Measurements from ENCODE around the gene SRGAP3. TPM values are rescaled to one million over a fixed set of nuclear protein-coding genes. Genes with fewer than 3 reads are reported as not detected.

The SRGAP3 gene
- total RNA-seq, 2 experiments from 2014 or later: 1.2 to 1.3 TPM

DNA sequence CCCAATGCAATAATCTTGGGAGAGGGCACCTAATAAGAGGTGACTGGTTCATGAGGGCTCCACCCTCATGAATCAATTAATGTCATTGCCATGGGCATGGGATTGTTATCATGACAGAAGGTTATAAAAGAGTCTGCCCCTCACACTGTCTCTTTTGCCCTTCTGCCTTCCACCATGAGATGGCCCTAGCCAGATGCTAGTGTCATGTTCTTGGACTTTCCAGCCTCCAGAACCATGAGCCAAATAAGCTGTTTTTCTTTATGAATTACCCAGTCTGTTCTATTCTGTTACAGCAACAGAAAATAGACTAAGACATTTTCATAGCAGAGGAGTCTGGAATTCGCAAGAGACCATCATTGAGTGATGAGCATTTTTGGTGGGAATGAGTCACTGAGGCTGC is 270.2 kb downstream of the SRGAP3 start:
- H3K4me1 Mint-ChIP-seq: no peaks in the 10 kb centered on the region
- CTCF ChIA-PET: no interaction called here
- POLR2A ChIA-PET: no interaction called here
- no peak for DNase-seq
- no peak overlapping the region for H3K27ac Mint-ChIP-seq
- H3K36me3 Mint-ChIP-seq (ENCODE audit: low read depth): no peaks in the 10 kb centered on the region
- H3K27me3 Mint-ChIP-seq: peaks cover 24% of the 10 kb centered on the region
- H3K9me3 Mint-ChIP-seq: no peaks in the 10 kb centered on the region
- no peak overlapping the region for H3K4me3 Mint-ChIP-seq

- no peak for DNase-seq
- Mint-ChIP-seq H3K4me3 (no peak overlapping the region), H3K27me3 (peaks cover 24% of the 10 kb centered on the region), H3K36me3 (ENCODE audit: low read depth) (no peaks in the 10 kb centered on the region), H3K27ac (no peak overlapping the region), H3K4me1 (no peaks in the 10 kb centered on the region), H3K9me3 (no peaks in the 10 kb centered on the region)
- POLR2A ChIA-PET: no interaction called here
- CTCF ChIA-PET: interaction anchor here (1.4 kb wide), 1 partner anchor 9 kb away, joined by 6 read pairs; no protein-coding TSS in a partner anchor
These were observed 270.9 kb downstream of the SRGAP3 start for GRCh38 chr3:8978551-8978950.

DNA sequence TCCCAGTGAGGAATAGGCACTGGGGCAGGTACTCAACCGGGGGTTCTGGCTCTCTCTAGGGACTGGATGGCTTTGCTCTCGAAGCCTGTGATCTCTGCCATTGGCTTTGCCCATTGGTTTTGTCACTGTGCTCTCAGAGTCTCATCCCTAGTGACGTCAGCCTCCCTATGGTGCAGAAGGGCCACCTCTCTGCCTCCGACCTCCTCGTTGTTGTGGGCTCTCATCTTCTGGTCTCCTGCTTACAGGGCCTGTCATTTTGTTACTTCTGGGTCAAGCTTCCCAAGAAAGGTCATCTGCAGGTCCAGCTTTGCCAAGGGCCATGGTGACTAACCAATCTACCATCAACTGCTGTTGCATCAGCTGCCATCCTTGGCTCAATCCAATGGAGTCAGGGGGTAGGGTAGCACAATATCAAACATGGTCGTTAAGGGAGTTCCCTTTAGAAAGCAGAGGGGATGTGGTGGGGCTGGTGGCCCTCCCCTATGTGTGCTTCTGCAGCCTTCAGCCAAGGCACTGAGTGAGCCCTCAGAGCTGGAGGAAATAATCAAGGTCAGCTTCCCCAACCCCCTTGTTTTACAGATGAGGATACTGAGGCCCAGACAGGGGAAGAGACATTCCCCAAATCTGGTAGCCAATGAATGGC is 272.8 kb downstream of the SRGAP3 start:
- POLR2A ChIA-PET: no interaction called here
- DNase-seq: no peak

DNA sequence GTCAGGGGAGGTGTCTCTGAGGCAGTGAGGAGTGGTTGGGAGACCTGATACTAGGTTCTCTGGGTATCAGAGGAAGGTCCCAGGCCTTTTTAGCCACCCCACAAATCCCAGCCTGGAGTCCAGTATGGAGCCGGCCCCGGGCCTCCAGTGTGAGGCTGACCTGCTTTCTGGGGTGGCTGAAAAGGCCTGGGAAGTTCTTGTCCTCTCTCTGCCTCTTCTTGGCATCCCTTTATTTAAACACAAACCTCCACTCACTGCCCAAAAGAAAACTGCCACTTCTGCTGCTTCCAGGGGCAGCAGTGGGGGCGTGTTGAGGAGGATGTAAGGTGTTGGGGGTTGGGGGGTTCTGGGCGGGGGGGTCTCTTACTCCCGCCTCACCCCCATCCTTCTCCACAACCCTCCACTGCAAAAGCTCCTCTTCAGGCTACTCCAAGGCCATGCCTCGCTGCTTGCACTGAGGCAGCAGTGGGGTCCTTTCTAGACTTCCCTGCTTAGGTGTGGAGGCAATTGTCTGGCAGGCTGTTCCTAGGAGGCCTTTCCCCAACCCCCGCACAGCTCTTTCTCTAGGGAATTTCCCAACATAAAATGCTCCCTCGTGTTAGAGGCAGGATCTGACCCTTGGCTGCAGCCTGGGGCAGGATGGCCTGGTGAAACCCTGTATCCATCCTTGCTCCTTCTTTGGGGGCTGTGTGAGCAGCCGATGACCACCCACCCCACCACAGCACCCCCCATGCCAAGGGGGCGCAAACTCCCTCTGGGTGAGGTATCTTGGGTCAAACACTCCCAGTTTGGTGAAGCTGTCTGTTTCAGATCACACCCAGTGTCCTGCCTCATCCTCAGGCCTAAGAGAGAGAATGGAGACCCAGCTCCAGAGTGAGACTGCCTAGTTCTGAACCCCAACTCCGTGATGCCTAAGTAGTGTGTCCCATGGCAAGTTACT is 274.1 kb downstream of the SRGAP3 start:
- H3K36me3 Mint-ChIP-seq (ENCODE audit: low read depth): no peaks in the 10 kb centered on the region
- ChIA-PET CTCF (interaction anchor here (0.8 to 10.1 kb wide), 3 partner anchors 12 to 327 kb away, joined by 3 to 102 read pairs (median 15); no protein-coding TSS in a partner anchor), POLR2A (no interaction called here)
- DNase-seq: no peak
- H3K27ac Mint-ChIP-seq: no peak overlapping the region
- peaks cover 3% of the 10 kb centered on the region for H3K4me1 Mint-ChIP-seq
- H3K27me3 Mint-ChIP-seq: peaks cover 11% of the 10 kb centered on the region
- H3K4me3 Mint-ChIP-seq: no peak overlapping the region
- no peaks in the 10 kb centered on the region for H3K9me3 Mint-ChIP-seq

More for the DNA sequence above, 272.8 kb downstream of the SRGAP3 start:
- H3K36me3 Mint-ChIP-seq (ENCODE audit: low read depth): no peaks in the 10 kb centered on the region
- peaks cover 20% of the 10 kb centered on the region for H3K27me3 Mint-ChIP-seq
- no peak overlapping the region for H3K4me3 Mint-ChIP-seq
- CTCF ChIA-PET: interaction anchor here (0.7 to 3.5 kb wide), 2 partner anchors 11 kb away, joined by 3 to 15 read pairs; no protein-coding TSS in a partner anchor
- no peaks in the 10 kb centered on the region for H3K9me3 Mint-ChIP-seq
- H3K4me1 Mint-ChIP-seq: no peaks in the 10 kb centered on the region
- H3K27ac Mint-ChIP-seq: no peak overlapping the region

GRCh38 chr3:8974458-8974857 is 275.0 kb downstream of the SRGAP3 start:
- Mint-ChIP-seq H3K4me3 (no peak overlapping the region), H3K27me3 (peaks cover 6% of the 10 kb centered on the region), H3K36me3 (ENCODE audit: low read depth) (no peaks in the 10 kb centered on the region), H3K9me3 (no peaks in the 10 kb centered on the region), H3K4me1 (peaks cover 3% of the 10 kb centered on the region), H3K27ac (no peak overlapping the region)
- ChIA-PET POLR2A (no interaction called here), CTCF (interaction anchor here (3.5 to 10.1 kb wide), 2 partner anchors 13 to 328 kb away, joined by 15 to 102 read pairs; no protein-coding TSS in a partner anchor)
- no peak for DNase-seq

DNA sequence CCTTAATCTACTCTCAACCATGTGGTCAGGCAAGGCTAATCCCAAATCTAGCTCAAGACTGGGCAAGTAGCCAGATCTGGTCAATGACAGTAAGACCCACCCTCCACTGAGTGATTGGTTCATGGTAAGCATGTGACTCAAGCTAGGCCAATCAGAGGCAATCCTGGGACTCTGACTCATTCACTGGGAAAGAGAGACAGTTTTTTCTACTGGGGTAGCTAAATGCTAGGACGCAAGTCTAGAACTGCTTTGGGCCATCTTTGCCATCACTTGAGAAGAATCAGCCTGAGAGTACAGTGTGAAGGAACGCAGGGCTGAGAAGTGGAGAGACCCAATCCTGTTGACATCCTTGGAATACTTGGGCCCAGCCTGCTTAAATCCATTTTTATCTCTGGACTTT is 276.8 kb downstream of the SRGAP3 start:
- no peaks in the 10 kb centered on the region for H3K9me3 Mint-ChIP-seq
- DNase-seq: no peak
- H3K27ac Mint-ChIP-seq: no peak overlapping the region
- ChIA-PET POLR2A (no interaction called here), CTCF (interaction anchor here (1.1 to 10.1 kb wide), 3 partner anchors 15 to 329 kb away, joined by 4 to 102 read pairs (median 4); no protein-coding TSS in a partner anchor)
- no peak overlapping the region for H3K4me3 Mint-ChIP-seq
- H3K27me3 Mint-ChIP-seq: peaks cover 6% of the 10 kb centered on the region
- H3K4me1 Mint-ChIP-seq: peaks cover 3% of the 10 kb centered on the region
- H3K36me3 Mint-ChIP-seq (ENCODE audit: low read depth): no peaks in the 10 kb centered on the region

DNA sequence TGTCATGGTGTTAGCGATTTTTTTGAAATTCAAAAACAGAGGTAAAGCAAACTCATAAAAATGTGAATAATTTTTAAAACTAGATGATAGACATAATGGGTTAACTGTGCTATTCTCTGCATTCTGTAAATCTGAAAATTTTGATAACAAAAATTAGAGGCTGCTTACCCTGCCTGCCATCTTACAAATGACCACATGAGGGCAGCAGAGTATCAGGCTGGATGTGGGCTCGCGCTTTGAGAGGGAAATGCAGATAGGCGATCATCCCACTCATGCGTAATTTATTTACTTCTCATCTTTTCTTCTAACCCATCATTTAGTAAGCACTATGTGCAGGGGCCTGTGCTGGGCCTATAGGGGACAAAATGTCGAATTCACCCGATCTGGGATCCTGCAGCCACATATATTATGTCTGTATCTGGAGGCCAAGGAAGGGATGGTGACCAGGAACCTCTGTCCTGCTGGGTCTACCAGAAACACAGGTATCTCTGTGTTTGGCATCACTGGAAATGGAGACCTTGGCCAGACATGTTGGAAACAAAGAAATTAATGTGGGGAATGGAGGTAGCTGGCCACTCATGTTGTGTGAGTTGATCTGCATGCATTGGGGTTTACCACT is 278.4 kb downstream of the SRGAP3 start:
- Mint-ChIP-seq H3K4me3 (no peak overlapping the region), H3K9me3 (no peaks in the 10 kb centered on the region), H3K36me3 (ENCODE audit: low read depth) (no peaks in the 10 kb centered on the region), H3K27me3 (peaks cover 8% of the 10 kb centered on the region), H3K4me1 (peaks cover 3% of the 10 kb centered on the region), H3K27ac (no peak overlapping the region)
- peak; percentile 75 for DNase-seq
- POLR2A ChIA-PET: no interaction called here
- CTCF ChIA-PET: interaction anchor here (0.7 to 10.1 kb wide), 8 partner anchors 79 to 531 kb away, joined by 3 to 102 read pairs (median 4); partner anchors contain the start of gene THUMPD3

- Mint-ChIP-seq H3K27me3 (peaks cover 8% of the 10 kb centered on the region), H3K27ac (no peak overlapping the region), H3K4me1 (peaks cover 3% of the 10 kb centered on the region), H3K4me3 (no peak overlapping the region), H3K9me3 (no peaks in the 10 kb centered on the region), H3K36me3 (ENCODE audit: low read depth) (no peaks in the 10 kb centered on the region)
- POLR2A ChIA-PET: interaction anchor here (0.6 kb wide), 1 partner anchor 56 kb away, joined by 4 read pairs; no protein-coding TSS in a partner anchor
- no peak for DNase-seq
- CTCF ChIA-PET: interaction anchor here (0.7 to 10.1 kb wide), 5 partner anchors 11 to 333 kb away, joined by 3 to 102 read pairs (median 3); partner anchors contain the start of genes OXTR and SRGAP3
These were observed 280.2 kb downstream of the SRGAP3 start for GRCh38 chr3:8969241-8969640.

- DNase-seq: no peak
- Mint-ChIP-seq H3K27me3 (peaks cover 8% of the 10 kb centered on the region), H3K4me3 (no peak overlapping the region), H3K27ac (no peak overlapping the region), H3K4me1 (peaks cover 12% of the 10 kb centered on the region), H3K9me3 (no peaks in the 10 kb centered on the region), H3K36me3 (ENCODE audit: low read depth) (no peaks in the 10 kb centered on the region)
- ChIA-PET CTCF (interaction anchor here (1.4 to 10.1 kb wide), 3 partner anchors 12 to 334 kb away, joined by 3 to 102 read pairs (median 5); partner anchors contain the start of gene SRGAP3), POLR2A (no interaction called here)
These were observed 281.0 kb downstream of the SRGAP3 start for GRCh38 chr3:8968375-8968882.

DNA sequence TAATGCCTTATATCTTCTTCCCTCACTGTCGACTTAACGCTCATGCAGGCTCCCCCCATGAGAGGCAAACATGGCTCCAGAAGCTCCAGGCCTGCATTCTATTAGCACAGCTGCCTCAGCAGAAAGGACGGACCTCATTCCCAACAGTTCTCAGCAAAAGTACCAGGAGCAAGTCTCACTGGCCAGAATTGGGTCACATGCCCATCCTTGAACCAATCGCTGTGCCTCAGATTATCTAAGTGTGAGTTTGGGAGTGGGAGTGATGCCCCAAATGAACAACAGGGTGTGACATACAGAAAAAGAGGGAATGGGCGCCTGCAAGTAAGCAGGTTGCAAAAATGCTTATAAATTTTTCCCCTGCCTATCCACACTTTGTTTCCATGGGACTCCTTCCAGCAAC is 281.9 kb downstream of the SRGAP3 start:
- no peak for DNase-seq
- Mint-ChIP-seq H3K4me1 (peaks cover 15% of the 10 kb centered on the region), H3K36me3 (ENCODE audit: low read depth) (no peaks in the 10 kb centered on the region), H3K27me3 (peaks cover 8% of the 10 kb centered on the region), H3K4me3 (no peak overlapping the region), H3K9me3 (no peaks in the 10 kb centered on the region), H3K27ac (no peak overlapping the region)
- ChIA-PET POLR2A (no interaction called here), CTCF (interaction anchor here (10.1 kb wide), 1 partner anchor 335 kb away, joined by 102 read pairs; no protein-coding TSS in a partner anchor)

DNA sequence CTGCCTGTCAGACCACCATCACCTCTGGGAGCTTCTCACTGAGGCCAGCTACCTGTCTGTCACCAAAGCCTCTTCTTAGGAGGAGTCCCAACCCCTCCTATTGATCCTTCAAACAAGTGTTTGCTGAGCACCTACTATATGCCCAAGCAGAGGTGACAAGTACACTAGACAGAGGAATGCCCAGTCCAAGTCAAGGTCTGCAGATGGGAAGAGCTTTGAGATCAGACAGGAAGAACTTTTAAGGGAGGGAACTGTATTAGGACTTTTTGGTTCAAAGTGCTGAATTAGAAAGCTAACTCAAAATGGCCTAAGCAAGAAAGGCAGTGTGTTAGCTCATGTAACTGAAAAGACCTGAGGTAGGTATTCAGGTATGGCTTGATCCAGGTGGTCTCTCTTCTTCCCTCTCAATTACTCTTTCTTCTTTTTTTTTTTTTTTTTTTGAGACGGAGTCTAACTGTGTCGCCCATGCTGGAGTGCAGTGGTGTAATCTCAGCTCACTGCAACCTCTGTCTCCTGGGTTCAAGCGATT is 282.6 kb downstream of the SRGAP3 start:
- ChIA-PET POLR2A (interaction anchor here (0.5 kb wide), 1 partner anchor 195 kb away, joined by 3 read pairs; no protein-coding TSS in a partner anchor), CTCF (interaction anchor here (10.1 kb wide), 1 partner anchor 335 kb away, joined by 102 read pairs; no protein-coding TSS in a partner anchor)
- no peak overlapping the region for H3K4me3 Mint-ChIP-seq
- no peaks in the 10 kb centered on the region for H3K9me3 Mint-ChIP-seq
- H3K27ac Mint-ChIP-seq: no peak overlapping the region
- H3K36me3 Mint-ChIP-seq (ENCODE audit: low read depth): no peaks in the 10 kb centered on the region
- H3K4me1 Mint-ChIP-seq: peaks cover 22% of the 10 kb centered on the region
- no peak for DNase-seq
- peaks cover 8% of the 10 kb centered on the region for H3K27me3 Mint-ChIP-seq

DNA sequence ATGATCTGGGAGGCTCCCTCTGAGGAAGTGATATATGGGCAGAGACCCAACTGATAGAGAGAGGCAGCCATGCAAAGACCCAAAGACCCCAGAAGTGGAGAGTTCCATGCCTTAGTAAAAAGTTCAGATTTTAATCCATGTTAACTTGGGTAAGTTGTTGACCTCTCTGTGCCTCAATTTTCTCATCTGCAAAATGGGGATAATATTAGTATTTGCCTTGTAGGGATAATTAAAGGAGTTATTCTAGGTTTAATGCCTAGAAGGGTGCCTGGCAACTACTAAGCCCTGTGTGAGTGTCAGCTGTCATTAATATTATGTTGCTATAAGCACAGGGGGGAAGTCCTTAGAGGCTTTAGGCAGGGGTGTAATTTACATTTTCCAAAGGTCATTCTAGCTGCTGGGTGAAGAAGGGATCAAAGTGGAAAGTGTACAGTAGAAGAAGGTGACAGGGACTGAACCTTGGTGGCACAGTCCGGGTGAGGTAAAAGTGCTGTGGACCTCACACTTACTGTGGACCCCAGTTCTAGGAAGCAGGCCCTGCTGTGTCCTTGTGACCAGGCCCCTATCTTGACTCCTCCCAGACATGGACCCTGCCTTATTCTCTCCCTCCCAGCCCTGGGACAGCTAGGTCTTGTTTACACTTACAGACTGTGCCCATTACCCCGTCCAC is 283.2 kb downstream of the SRGAP3 start:
- no peak overlapping the region for H3K4me3 Mint-ChIP-seq
- no peak for DNase-seq
- H3K27me3 Mint-ChIP-seq: peaks cover 8% of the 10 kb centered on the region
- peaks cover 27% of the 10 kb centered on the region for H3K4me1 Mint-ChIP-seq
- no peak overlapping the region for H3K27ac Mint-ChIP-seq
- ChIA-PET POLR2A (interaction anchor here (0.5 kb wide), 1 partner anchor 194 kb away, joined by 3 read pairs; no protein-coding TSS in a partner anchor), CTCF (interaction anchor here (0.7 to 10.1 kb wide), 2 partner anchors 10 to 336 kb away, joined by 3 to 102 read pairs; no protein-coding TSS in a partner anchor)
- no peaks in the 10 kb centered on the region for H3K9me3 Mint-ChIP-seq
- H3K36me3 Mint-ChIP-seq (ENCODE audit: low read depth): no peaks in the 10 kb centered on the region
